T-helper 1 cell treated with Interleukin-12 subunit alpha and Interleukin-12 subunit beta and Interleukin-4 antibody, amounts not matched to agents 30 μg/mL and 1 μg/mL, for 36 hours (primary cell): ENCODE data around the gene RARS2.
"Not testable (repeated sequence)": the region's sequence is repeated elsewhere in the genome, so short reads cannot be mapped to it uniquely, and the experiment has no call there.

ENCODE experiments used
- H3K27ac Mint-ChIP-seq: one replicate; pipeline ENCODE4 v1.8.0; 2021; ENCODE audit warnings: mild to moderate bottlenecking, mixed read lengths
- H3K27me3 Mint-ChIP-seq: one replicate; pipeline ENCODE4 v1.8.0; 2021; ENCODE audit warnings: low read depth, mixed read lengths
- H3K36me3 Mint-ChIP-seq: one replicate; pipeline ENCODE4 v1.8.0; 2021; ENCODE audit warnings: low read depth, mixed read lengths
- H3K4me1 Mint-ChIP-seq: one replicate; pipeline ENCODE4 v1.8.0; 2021; ENCODE audit warnings: low read depth, mixed read lengths
- H3K4me3 Mint-ChIP-seq: one replicate; pipeline ENCODE4 v1.8.0; 2021; ENCODE audit warnings: mild to moderate bottlenecking, moderate library complexity, mixed read lengths
- H3K9me3 Mint-ChIP-seq: one replicate; pipeline ENCODE4 v1.8.0; 2021; ENCODE audit warnings: mixed read lengths

Gene RARS2

GRCh38 chr6:87589693-87590416, at the start of gene RARS2, which contains the start of gene ORC3:
Gene RARS2, minus strand, starts transcription at chr6:87589987. Its CDS starts 30 bp downstream, at chr6:87589957.
Gene ORC3, plus strand, starts transcription at chr6:87590135. Its CDS starts 34 bp downstream, at chr6:87590169.
- Mint-ChIP-seq H3K9me3 (no peaks in the 10 kb centered on the region), H3K27ac (peak within 1 kb of the TSS; percentile 84), H3K4me3 (peak within 1 kb of the TSS; percentile 90), H3K27me3 (no peaks in the 10 kb centered on the region), H3K36me3 (peaks cover 20% of the 10 kb centered on the region), H3K4me1 (peaks cover 46% of the 10 kb centered on the region)

GRCh38 chr6:87639373-87639772, 49.6 kb upstream of the RARS2 start:
- Mint-ChIP-seq H3K4me3 (no peak overlapping the region), H3K27ac (no peak overlapping the region), H3K4me1 (peaks cover 4% of the 10 kb centered on the region), H3K36me3 (peaks cover 19% of the 10 kb centered on the region), H3K9me3 (no peaks in the 10 kb centered on the region), H3K27me3 (no peaks in the 10 kb centered on the region)

GRCh38 chr6:87637106-87637505, 47.3 kb upstream of the RARS2 start:
- H3K4me1 Mint-ChIP-seq: peaks cover 4% of the 10 kb centered on the region

GRCh38 chr6:87636315-87636714, 46.5 kb upstream of the RARS2 start:
- no peak overlapping the region for H3K4me3 Mint-ChIP-seq
- H3K27ac Mint-ChIP-seq: no peak overlapping the region
- no peaks in the 10 kb centered on the region for H3K9me3 Mint-ChIP-seq
- peaks cover 4% of the 10 kb centered on the region for H3K4me1 Mint-ChIP-seq
- no peaks in the 10 kb centered on the region for H3K27me3 Mint-ChIP-seq
- H3K36me3 Mint-ChIP-seq: peaks cover 25% of the 10 kb centered on the region

More at GRCh38 chr6:87637106-87637505, 47.3 kb upstream of the RARS2 start:
- H3K36me3 Mint-ChIP-seq: peaks cover 25% of the 10 kb centered on the region
- no peaks in the 10 kb centered on the region for H3K27me3 Mint-ChIP-seq
- no peak overlapping the region for H3K4me3 Mint-ChIP-seq
- H3K27ac Mint-ChIP-seq: no peak overlapping the region
- no peaks in the 10 kb centered on the region for H3K9me3 Mint-ChIP-seq

- Mint-ChIP-seq H3K36me3 (peaks cover 24% of the 10 kb centered on the region), H3K4me1 (peaks cover 2% of the 10 kb centered on the region), H3K27ac (no peak overlapping the region), H3K27me3 (no peaks in the 10 kb centered on the region), H3K4me3 (no peak overlapping the region), H3K9me3 (no peaks in the 10 kb centered on the region)
Measured at GRCh38 chr6:87633851-87634250, 44.1 kb upstream of the RARS2 start.

GRCh38 chr6:87630746-87631145, 41.0 kb upstream of the RARS2 start:
- no peaks in the 10 kb centered on the region for H3K4me1 Mint-ChIP-seq

GRCh38 chr6:87628881-87629280, 39.1 kb upstream of the RARS2 start:
- no peaks in the 10 kb centered on the region for H3K27me3 Mint-ChIP-seq
- no peak overlapping the region for H3K4me3 Mint-ChIP-seq
- no peak overlapping the region for H3K27ac Mint-ChIP-seq
- no peaks in the 10 kb centered on the region for H3K4me1 Mint-ChIP-seq
- peaks cover 24% of the 10 kb centered on the region for H3K36me3 Mint-ChIP-seq
- no peaks in the 10 kb centered on the region for H3K9me3 Mint-ChIP-seq

More at GRCh38 chr6:87630746-87631145, 41.0 kb upstream of the RARS2 start:
- no peak overlapping the region for H3K4me3 Mint-ChIP-seq
- H3K36me3 Mint-ChIP-seq: peaks cover 12% of the 10 kb centered on the region
- H3K27ac Mint-ChIP-seq: no peak overlapping the region
- H3K27me3 Mint-ChIP-seq: no peaks in the 10 kb centered on the region
- H3K9me3 Mint-ChIP-seq: no peaks in the 10 kb centered on the region

GRCh38 chr6:87628424-87628823, 38.6 kb upstream of the RARS2 start:
- no peak overlapping the region for H3K4me3 Mint-ChIP-seq
- H3K27ac Mint-ChIP-seq: no peak overlapping the region
- H3K4me1 Mint-ChIP-seq: peaks cover 1% of the 10 kb centered on the region
- peaks cover 25% of the 10 kb centered on the region for H3K36me3 Mint-ChIP-seq
- H3K9me3 Mint-ChIP-seq: no peaks in the 10 kb centered on the region
- H3K27me3 Mint-ChIP-seq: no peaks in the 10 kb centered on the region

- H3K27ac Mint-ChIP-seq: peak overlapping the region; percentile 50
- H3K4me3 Mint-ChIP-seq: no peak overlapping the region
- H3K36me3 Mint-ChIP-seq: peaks cover 41% of the 10 kb centered on the region
- H3K9me3 Mint-ChIP-seq: no peaks in the 10 kb centered on the region
- H3K27me3 Mint-ChIP-seq: no peaks in the 10 kb centered on the region
- peaks cover 8% of the 10 kb centered on the region for H3K4me1 Mint-ChIP-seq
Measured at GRCh38 chr6:87623248-87623647, 33.5 kb upstream of the RARS2 start.

GRCh38 chr6:87618531-87618930, 28.7 kb upstream of the RARS2 start:
- Mint-ChIP-seq H3K27ac (no peak overlapping the region), H3K4me1 (peaks cover 7% of the 10 kb centered on the region), H3K27me3 (no peaks in the 10 kb centered on the region), H3K36me3 (peaks cover 44% of the 10 kb centered on the region), H3K4me3 (no peak overlapping the region), H3K9me3 (no peaks in the 10 kb centered on the region)

- Mint-ChIP-seq H3K9me3 (no peaks in the 10 kb centered on the region), H3K4me1 (peaks cover 2% of the 10 kb centered on the region), H3K4me3 (no peak overlapping the region), H3K27ac (no peak overlapping the region), H3K36me3 (peaks cover 46% of the 10 kb centered on the region), H3K27me3 (no peaks in the 10 kb centered on the region)
Measured at GRCh38 chr6:87617405-87617804, 27.6 kb upstream of the RARS2 start.

- H3K27ac Mint-ChIP-seq: not testable (repeated sequence)
Measured at GRCh38 chr6:87613018-87613417, 23.2 kb upstream of the RARS2 start.

GRCh38 chr6:87608802-87609201, 19.0 kb upstream of the RARS2 start:
- Mint-ChIP-seq H3K36me3 (peaks cover 25% of the 10 kb centered on the region), H3K4me3 (no peak overlapping the region), H3K27ac (no peak overlapping the region), H3K4me1 (no peaks in the 10 kb centered on the region), H3K9me3 (no peaks in the 10 kb centered on the region), H3K27me3 (no peaks in the 10 kb centered on the region)

More at GRCh38 chr6:87613018-87613417, 23.2 kb upstream of the RARS2 start:
- H3K36me3 Mint-ChIP-seq: peaks cover 34% of the 10 kb centered on the region
- H3K4me3 Mint-ChIP-seq, H3K4me1 Mint-ChIP-seq, H3K9me3 Mint-ChIP-seq, H3K27me3 Mint-ChIP-seq: not testable (repeated sequence)

GRCh38 chr6:87606199-87606598, 16.4 kb upstream of the RARS2 start:
- H3K27me3 Mint-ChIP-seq: no peaks in the 10 kb centered on the region
- H3K4me3 Mint-ChIP-seq: no peak overlapping the region
- no peak overlapping the region for H3K27ac Mint-ChIP-seq
- no peaks in the 10 kb centered on the region for H3K9me3 Mint-ChIP-seq
- peaks cover 12% of the 10 kb centered on the region for H3K36me3 Mint-ChIP-seq
- no peaks in the 10 kb centered on the region for H3K4me1 Mint-ChIP-seq

- Mint-ChIP-seq H3K9me3 (no peaks in the 10 kb centered on the region), H3K4me1 (no peaks in the 10 kb centered on the region), H3K27ac (no peak overlapping the region), H3K36me3 (peaks cover 8% of the 10 kb centered on the region), H3K4me3 (no peak overlapping the region), H3K27me3 (no peaks in the 10 kb centered on the region)
Measured at GRCh38 chr6:87600576-87600975, 10.8 kb upstream of the RARS2 start.
